Breast epithelium (tissue), 3 donors: Measurements from ENCODE around the gene IFT80.

Experiments
- CTCF ChIP-seq, 3 donors: fragments of 450-650 bp; IDR thresholded peaks; one replicate each; pipeline ENCODE4 v1.5.1; 2016 to 2017; ENCODE audit warnings: antibody characterized with exemption in 3 of 3, mild to moderate bottlenecking in 3 of 3, moderate library complexity in 3 of 3
- POLR2A ChIP-seq: fragments of 450-650 bp; IDR thresholded peaks from one replicate; pipeline ENCODE4 v1.6.1; 2016; ENCODE audit warnings: antibody characterized with exemption, mild to moderate bottlenecking, moderate library complexity

GRCh38 chr3:160395297-160395696 lies 3.7 kb downstream of the IFT80 start:
- TF ChIP-seq CTCF (IDR thresholded peaks at IDR 0.05) (no peak), POLR2A (no peak)
